Esophagus squamous epithelium (tissue), 4 donors: ENCODE results near the gene RNLS.

Source experiments
- CTCF ChIP-seq, 6 experiments: fragments of 450-650 bp in 4 of 6; fragments of 200-600 bp in 2 of 6; sonication (generic) in 2 of 6; IDR thresholded peaks; one replicate each; pipeline ENCODE4 v1.5.1; 2016 to 2019; ENCODE audit warnings: antibody characterized with exemption in 6 of 6, mild to moderate bottlenecking in 4 of 6, moderate library complexity in 4 of 6
- POLR2A ChIP-seq, 4 donors: fragments of 450-650 bp; IDR thresholded peaks; one replicate each; pipeline ENCODE4 v1.6.1; 2017; ENCODE audit warnings: antibody characterized with exemption in 4 of 4, mild to moderate bottlenecking in 4 of 4, moderate library complexity in 3 of 4

DNA sequence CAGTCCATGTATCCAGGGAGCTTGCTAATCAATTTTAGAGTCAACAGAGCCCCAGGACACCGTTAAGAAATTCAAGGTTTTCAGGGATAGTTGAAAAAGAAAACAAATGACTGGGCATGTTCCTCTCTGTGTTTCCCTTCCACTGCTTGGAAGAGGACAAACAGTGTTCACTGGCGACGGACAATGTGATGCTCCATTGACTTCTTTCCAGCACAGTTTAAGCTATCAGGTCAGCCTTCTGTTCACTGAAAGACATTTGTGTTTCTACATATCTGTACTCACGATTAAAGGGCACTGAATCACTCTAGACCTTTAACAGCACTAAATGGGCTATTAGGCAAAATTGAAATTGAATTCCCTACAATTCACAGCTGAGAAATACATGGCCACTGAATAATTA lies 123.6 kb downstream of the RNLS start:
- TF ChIP-seq POLR2A (IDR thresholded peaks at IDR 0.05) (no peak), CTCF (IDR thresholded peaks at IDR 0.05) (no peak)
